PC-3 (cell line): ENCODE results near the gene AJAP1.

Experiments
- CTCF ChIP-seq: fragments of 300-600 bp; sonication (generic); conservative IDR thresholded peaks from 2 replicates; pipeline ENCODE4 v1.5.1; 2017; ENCODE audit warnings: antibody characterized with exemption, low read depth, mild to moderate bottlenecking, low read length
- EZH2 ChIP-seq: fragments of 300-600 bp; sonication (generic); IDR thresholded peaks from one replicate; pipeline ENCODE4 v1.6.1; 2017; ENCODE audit warnings: antibody characterized with exemption, mild to moderate bottlenecking, low read length; ENCODE audit not compliant: unreplicated experiment
- EZH2phosphoT487 ChIP-seq: fragments of 300-600 bp; sonication (generic); IDR thresholded peaks from 2 replicates; pipeline ENCODE4 v1.6.1; 2018; ENCODE audit warnings: mild to moderate bottlenecking, antibody characterized with exemption, low read length, borderline replicate concordance

- TF ChIP-seq EZH2 = no peak
- no peak for TF ChIP-seq CTCF
- TF ChIP-seq EZH2phosphoT487 = no peak
Measured at GRCh38 chr1:4612991-4613390, 41.4 kb upstream of the AJAP1 start.
